ENCODE results near the gene SKAP1. TPM values are rescaled to one million over a fixed set of nuclear protein-coding genes. Genes with fewer than 3 reads are reported as not detected.

SKAP1 gene
- total RNA-seq, 2 experiments from 2014 or later = 71.7 to 77.6 TPM

GRCh38 chr17:48169926-48170325 lies 260.1 kb downstream of the SKAP1 start:
- Mint-ChIP-seq H3K27ac (no peak overlapping the region), H3K4me1 (ENCODE audit: low read depth) (peaks cover 26% of the 10 kb centered on the region), H3K27me3 (no peaks in the 10 kb centered on the region), H3K9me3 (no peaks in the 10 kb centered on the region), H3K36me3 (peaks cover 7% of the 10 kb centered on the region), H3K4me3 (no peak overlapping the region)
- ChIA-PET CTCF (no interaction called here), POLR2A (no interaction called here)
- DNase-seq = no peak
- intact Hi-C loops (cut with micrococcal nuclease) = no loop called here

- ChIA-PET CTCF (interaction anchor here (1.1 kb wide), 1 partner anchor 84 kb away, joined by 3 read pairs; no protein-coding TSS in a partner anchor), POLR2A (no interaction called here)
- no peak overlapping the region for H3K27ac Mint-ChIP-seq
- peaks cover 13% of the 10 kb centered on the region for H3K4me1 Mint-ChIP-seq (ENCODE audit: low read depth)
- no peaks in the 10 kb centered on the region for H3K9me3 Mint-ChIP-seq
- H3K27me3 Mint-ChIP-seq = no peaks in the 10 kb centered on the region
- intact Hi-C loops (cut with micrococcal nuclease) = no loop called here
- DNase-seq = no peak
- H3K4me3 Mint-ChIP-seq = no peak overlapping the region
- H3K36me3 Mint-ChIP-seq = peaks cover 3% of the 10 kb centered on the region
Measured at GRCh38 chr17:48163809-48164208, 266.2 kb downstream of the SKAP1 start.

DNA sequence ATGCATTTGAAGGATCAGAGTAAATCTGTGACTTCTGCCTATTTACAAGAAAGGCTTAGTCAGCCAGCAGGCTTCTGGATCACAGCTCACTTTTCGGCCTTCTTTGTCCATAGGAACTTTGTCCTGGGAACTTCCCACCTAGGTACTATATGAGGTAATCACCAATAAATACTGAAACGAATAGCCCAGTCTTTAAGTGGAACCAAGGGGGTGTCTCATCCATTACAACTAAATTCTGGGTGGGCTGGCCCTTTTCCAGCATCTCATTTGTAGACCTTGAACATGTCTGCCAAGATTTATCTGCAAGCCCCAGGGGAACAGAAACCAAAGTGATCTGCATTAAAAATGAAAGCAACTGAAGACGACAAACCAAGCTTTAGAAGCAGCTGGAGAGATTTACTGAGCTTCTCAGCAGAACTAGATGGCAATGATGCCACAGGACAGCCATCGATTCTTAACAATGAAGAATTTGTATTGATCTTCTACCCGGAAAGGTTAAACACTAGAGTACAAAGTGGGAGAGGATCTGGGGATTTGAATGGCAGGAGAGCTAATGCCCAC lies 267.0 kb downstream of the SKAP1 start:
- Mint-ChIP-seq H3K27ac (no peak overlapping the region), H3K36me3 (peaks cover 3% of the 10 kb centered on the region), H3K27me3 (no peaks in the 10 kb centered on the region), H3K4me3 (no peak overlapping the region), H3K4me1 (ENCODE audit: low read depth) (peaks cover 13% of the 10 kb centered on the region), H3K9me3 (no peaks in the 10 kb centered on the region)
- ChIA-PET POLR2A (no interaction called here), CTCF (interaction anchor here (0.6 to 0.8 kb wide), 2 partner anchors 34 to 69 kb away, joined by 3 to 5 read pairs; no protein-coding TSS in a partner anchor)
- intact Hi-C loops (cut with micrococcal nuclease) = no loop called here
- DNase-seq = no peak

DNA sequence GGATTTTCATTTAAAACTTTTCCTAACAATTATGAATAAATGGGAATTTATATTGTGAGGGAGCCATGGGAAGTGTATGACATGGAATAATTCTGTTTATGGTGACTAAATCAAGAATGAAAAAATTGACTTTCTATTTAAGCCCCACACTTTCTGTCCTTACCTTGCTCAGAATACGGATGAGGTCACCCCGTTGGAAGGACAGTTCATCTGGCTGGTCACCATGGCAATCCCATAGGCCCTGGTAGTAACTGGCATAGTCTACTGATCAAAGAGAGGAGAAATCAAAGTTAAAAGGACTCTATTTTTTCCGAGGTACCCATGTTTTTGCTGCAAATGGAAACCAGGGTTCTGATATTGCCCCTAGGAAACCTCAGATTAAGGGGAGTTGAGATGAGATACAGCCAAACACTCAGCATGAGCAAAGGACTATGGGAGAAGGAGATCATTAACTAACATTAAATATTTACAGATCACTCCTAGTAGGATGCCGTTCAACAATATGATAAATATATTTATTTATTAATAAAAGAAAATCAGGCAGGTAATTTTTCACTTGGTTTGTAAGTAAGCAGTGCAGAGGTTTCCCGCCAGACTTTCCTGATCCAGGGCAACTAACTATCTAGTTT lies 267.6 kb downstream of the SKAP1 start:
- no peak for DNase-seq
- CTCF ChIA-PET = interaction anchor here (0.8 kb wide), 1 partner anchor 33 kb away, joined by 3 read pairs; no protein-coding TSS in a partner anchor
- no peak overlapping the region for H3K4me3 Mint-ChIP-seq
- peaks cover 11% of the 10 kb centered on the region for H3K4me1 Mint-ChIP-seq (ENCODE audit: low read depth)
- no peaks in the 10 kb centered on the region for H3K27me3 Mint-ChIP-seq
- POLR2A ChIA-PET = no interaction called here
- intact Hi-C loops (cut with micrococcal nuclease) = no loop called here
- no peaks in the 10 kb centered on the region for H3K9me3 Mint-ChIP-seq
- H3K27ac Mint-ChIP-seq = no peak overlapping the region
- peaks cover 3% of the 10 kb centered on the region for H3K36me3 Mint-ChIP-seq

DNA sequence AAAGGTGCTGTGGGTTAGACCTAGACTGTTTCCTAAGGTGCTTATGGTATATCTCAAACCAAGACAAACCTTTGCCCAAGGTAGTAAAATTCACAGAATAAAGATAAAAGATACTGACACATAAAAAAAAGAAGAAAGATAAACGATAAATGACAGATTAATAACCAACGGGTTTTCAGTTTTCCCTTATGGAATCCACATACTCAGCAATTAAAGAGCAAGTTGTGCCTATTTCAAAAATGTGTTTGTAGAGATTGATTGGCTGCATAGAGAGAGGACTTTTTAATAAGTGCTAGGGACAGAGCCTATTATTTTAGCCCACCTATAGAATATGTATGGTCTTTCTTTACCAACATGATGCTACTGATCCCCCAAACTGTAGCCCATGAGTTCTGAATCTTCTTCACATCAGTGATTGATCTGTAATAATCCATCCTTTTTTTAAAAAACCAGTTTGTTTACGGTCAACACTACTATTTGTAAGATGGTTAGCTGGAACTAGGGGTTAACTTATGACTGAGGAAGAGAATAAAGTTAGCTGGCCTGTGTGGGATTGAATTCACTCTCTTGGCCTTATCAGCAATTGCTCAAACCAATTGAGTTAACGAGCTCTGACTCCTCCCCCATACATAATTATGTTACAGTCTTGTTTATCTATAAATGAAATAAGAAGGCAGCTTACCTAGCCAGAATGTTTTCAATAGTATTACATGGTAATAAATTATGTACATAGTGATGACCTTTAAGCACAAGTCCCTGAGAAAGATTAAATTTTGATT lies 268.7 kb downstream of the SKAP1 start:
- Mint-ChIP-seq H3K4me1 (ENCODE audit: low read depth) (peaks cover 5% of the 10 kb centered on the region), H3K9me3 (no peaks in the 10 kb centered on the region), H3K36me3 (peaks cover 7% of the 10 kb centered on the region), H3K27me3 (no peaks in the 10 kb centered on the region), H3K4me3 (no peak overlapping the region), H3K27ac (no peak overlapping the region)
- intact Hi-C loops (cut with micrococcal nuclease) = no loop called here
- no peak for DNase-seq
- POLR2A ChIA-PET = interaction anchor here (0.5 kb wide), 1 partner anchor 250 kb away, joined by 3 read pairs; no protein-coding TSS in a partner anchor
- CTCF ChIA-PET = no interaction called here

DNA sequence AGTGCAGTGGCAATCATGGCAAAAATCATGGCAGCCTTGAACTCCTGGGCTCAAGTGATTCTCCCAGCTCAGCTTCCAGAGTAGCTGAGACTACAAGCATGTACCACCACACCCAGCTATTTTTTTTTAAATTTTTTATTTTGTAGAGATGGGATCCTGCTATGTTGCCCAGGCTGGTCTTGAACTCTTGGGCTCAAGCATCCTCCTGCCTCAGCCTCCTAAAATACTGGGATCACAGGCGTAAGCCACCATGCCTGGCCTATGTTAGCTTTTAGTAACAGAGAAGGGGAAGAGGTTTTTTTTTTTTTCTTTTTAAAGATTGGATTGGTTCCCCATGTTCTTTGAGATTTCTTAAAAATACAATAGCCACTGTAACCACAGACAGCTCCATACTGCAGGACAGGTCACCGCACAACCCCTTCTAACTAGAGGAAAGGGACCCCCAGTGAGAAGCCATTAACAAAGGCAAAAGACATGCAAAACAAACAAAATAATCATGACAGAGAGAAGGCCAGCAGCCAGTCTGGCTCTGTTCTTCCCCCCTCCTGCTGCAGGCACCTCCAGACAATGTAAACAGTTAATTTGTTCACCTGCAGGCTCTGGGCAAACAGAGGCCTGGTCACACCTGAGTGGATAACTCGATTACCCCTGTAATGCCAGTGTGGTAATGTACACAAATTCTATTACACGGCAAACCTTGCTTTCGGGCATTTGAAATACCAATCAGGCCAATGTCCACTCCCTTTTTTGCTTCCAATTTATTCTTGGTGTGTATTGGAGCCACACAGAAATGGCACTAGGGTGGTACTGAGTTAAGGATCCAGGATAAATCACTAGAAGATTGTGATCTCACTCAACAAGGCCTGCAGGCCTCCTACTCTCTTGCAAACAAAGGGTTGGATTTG lies 269.6 kb downstream of the SKAP1 start:
- no peaks in the 10 kb centered on the region for H3K27me3 Mint-ChIP-seq
- ChIA-PET CTCF (interaction anchor here (0.6 to 1.5 kb wide), 3 partner anchors 66 to 125 kb away, joined by 3 to 4 read pairs (median 4); no protein-coding TSS in a partner anchor), POLR2A (no interaction called here)
- H3K4me3 Mint-ChIP-seq = no peak overlapping the region
- intact Hi-C loops (cut with micrococcal nuclease) = no loop called here
- DNase-seq = no peak
- H3K36me3 Mint-ChIP-seq = peaks cover 11% of the 10 kb centered on the region
- H3K4me1 Mint-ChIP-seq (ENCODE audit: low read depth) = peaks cover 4% of the 10 kb centered on the region
- no peaks in the 10 kb centered on the region for H3K9me3 Mint-ChIP-seq
- no peak overlapping the region for H3K27ac Mint-ChIP-seq

GRCh38 chr17:48159232-48159631 lies 270.8 kb downstream of the SKAP1 start:
- intact Hi-C loops (cut with micrococcal nuclease) = no loop called here
- no peak overlapping the region for H3K27ac Mint-ChIP-seq
- no peak for DNase-seq
- peaks cover 15% of the 10 kb centered on the region for H3K36me3 Mint-ChIP-seq
- POLR2A ChIA-PET = interaction anchor here (0.7 kb wide), 1 partner anchor 733 kb away, joined by 4 read pairs; the partner anchor contains the start of gene ATP5MC1
- no peak overlapping the region for H3K4me3 Mint-ChIP-seq
- H3K4me1 Mint-ChIP-seq (ENCODE audit: low read depth) = peaks cover 4% of the 10 kb centered on the region
- H3K27me3 Mint-ChIP-seq = no peaks in the 10 kb centered on the region
- CTCF ChIA-PET = interaction anchor here (0.9 to 1.7 kb wide), 4 partner anchors 24 to 477 kb away, joined by 3 to 4 read pairs (median 4); no protein-coding TSS in a partner anchor
- H3K9me3 Mint-ChIP-seq = no peaks in the 10 kb centered on the region

DNA sequence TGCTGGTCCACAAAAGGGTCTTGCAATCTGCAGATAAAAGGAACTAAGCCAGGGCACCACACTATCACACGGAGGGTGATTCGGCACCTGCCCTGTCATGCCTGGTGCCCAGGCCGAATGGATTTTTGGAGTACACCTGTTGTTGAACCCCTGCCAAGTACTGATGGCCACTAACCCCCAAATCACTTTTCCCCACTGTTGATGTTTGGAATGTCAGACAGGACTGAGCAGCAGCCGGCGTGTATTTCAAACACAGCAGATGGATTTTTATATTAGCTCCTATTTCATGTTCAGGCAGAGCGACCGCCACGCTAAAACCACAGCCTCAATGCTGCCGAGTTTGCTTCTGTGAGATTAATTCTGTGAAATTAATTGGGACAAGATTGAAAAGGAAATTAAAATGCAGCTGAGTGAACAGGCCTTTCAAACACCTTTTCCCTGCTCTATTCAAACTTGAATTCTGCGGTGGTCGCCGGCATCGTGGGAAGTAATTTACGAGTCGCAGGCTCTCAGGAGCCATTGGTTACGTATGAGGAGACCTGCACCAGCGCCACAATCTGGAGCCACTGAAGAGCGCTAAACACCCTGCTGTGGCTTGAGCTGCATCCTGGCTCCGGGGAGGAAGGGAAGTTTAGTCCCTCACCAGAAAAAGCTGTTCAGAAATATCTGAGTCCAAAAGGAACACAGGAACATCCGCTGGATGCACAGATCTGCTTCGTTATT lies 274.0 kb downstream of the SKAP1 start:
- Mint-ChIP-seq H3K36me3 (peaks cover 17% of the 10 kb centered on the region), H3K4me3 (no peak overlapping the region), H3K27me3 (no peaks in the 10 kb centered on the region), H3K27ac (no peak overlapping the region), H3K4me1 (ENCODE audit: low read depth) (no peaks in the 10 kb centered on the region), H3K9me3 (no peaks in the 10 kb centered on the region)
- ChIA-PET CTCF (interaction anchor here (0.6 to 1.2 kb wide), 3 partner anchors 8 to 266 kb away, joined by 4 to 6 read pairs (median 4); no protein-coding TSS in a partner anchor), POLR2A (no interaction called here)
- intact Hi-C loops (cut with micrococcal nuclease) = no loop called here
- no peak for DNase-seq

GRCh38 chr17:48153691-48154358 lies 276.2 kb downstream of the SKAP1 start:
- no peaks in the 10 kb centered on the region for H3K9me3 Mint-ChIP-seq
- H3K36me3 Mint-ChIP-seq = peaks cover 16% of the 10 kb centered on the region
- H3K27ac Mint-ChIP-seq = no peak overlapping the region
- intact Hi-C loops (cut with micrococcal nuclease) = no loop called here
- CTCF ChIA-PET = interaction anchor here (0.7 to 1.1 kb wide), 2 partner anchors 21 to 112 kb away, joined by 3 to 4 read pairs; no protein-coding TSS in a partner anchor
- no peak overlapping the region for H3K4me3 Mint-ChIP-seq
- POLR2A ChIA-PET = no interaction called here
- no peaks in the 10 kb centered on the region for H3K4me1 Mint-ChIP-seq (ENCODE audit: low read depth)
- no peaks in the 10 kb centered on the region for H3K27me3 Mint-ChIP-seq
- DNase-seq = no peak

- POLR2A ChIA-PET = no interaction called here
Measured at GRCh38 chr17:48152289-48152688, 277.7 kb downstream of the SKAP1 start.

More at GRCh38 chr17:48152289-48152688, 277.7 kb downstream of the SKAP1 start:
- H3K36me3 Mint-ChIP-seq = peaks cover 16% of the 10 kb centered on the region
- H3K27me3 Mint-ChIP-seq = no peaks in the 10 kb centered on the region
- intact Hi-C loops (cut with micrococcal nuclease) = no loop called here
- CTCF ChIA-PET = interaction anchor here (0.6 kb wide), 1 partner anchor 662 kb away, joined by 3 read pairs; no protein-coding TSS in a partner anchor
- no peak overlapping the region for H3K27ac Mint-ChIP-seq
- DNase-seq = no peak
- H3K4me3 Mint-ChIP-seq = no peak overlapping the region
- no peaks in the 10 kb centered on the region for H3K9me3 Mint-ChIP-seq
- no peaks in the 10 kb centered on the region for H3K4me1 Mint-ChIP-seq (ENCODE audit: low read depth)

All from activated CD4-positive, alpha-beta memory T cell treated with anti-CD3 and anti-CD28 coated beads for 36 hours (primary cell).